T-helper 1 cell treated with Interleukin-12 subunit alpha and Interleukin-12 subunit beta and Interleukin-4 antibody, amounts not matched to agents 30 μg/mL and 1 μg/mL, for 36 hours (primary cell): ENCODE data around the gene MCM3AP.
A peak's percentile ranks its signal among the peaks of the same experiment; 100 is the strongest.
"Not testable (repeated sequence)": the region's sequence is repeated elsewhere in the genome, so short reads cannot be mapped to it uniquely, and the experiment has no call there.

Source experiments
- H3K27ac Mint-ChIP-seq: one replicate; pipeline ENCODE4 v1.8.0; 2021; ENCODE audit warnings: mild to moderate bottlenecking, mixed read lengths
- H3K27me3 Mint-ChIP-seq: one replicate; pipeline ENCODE4 v1.8.0; 2021; ENCODE audit warnings: low read depth, mixed read lengths
- H3K36me3 Mint-ChIP-seq: one replicate; pipeline ENCODE4 v1.8.0; 2021; ENCODE audit warnings: low read depth, mixed read lengths
- H3K4me1 Mint-ChIP-seq: one replicate; pipeline ENCODE4 v1.8.0; 2021; ENCODE audit warnings: low read depth, mixed read lengths
- H3K4me3 Mint-ChIP-seq: one replicate; pipeline ENCODE4 v1.8.0; 2021; ENCODE audit warnings: mild to moderate bottlenecking, moderate library complexity, mixed read lengths
- H3K9me3 Mint-ChIP-seq: one replicate; pipeline ENCODE4 v1.8.0; 2021; ENCODE audit warnings: mixed read lengths

Gene MCM3AP

GRCh38 chr21:46228345-46229051 lies 56.9 kb downstream of the MCM3AP start, which contains the start of gene LSS:
Gene LSS, minus strand, starts transcription at chr21:46228774. Its CDS starts 29 bp downstream, at chr21:46228745.
- H3K27me3 Mint-ChIP-seq, result no peaks in the 10 kb centered on the region
- H3K9me3 Mint-ChIP-seq, result no peaks in the 10 kb centered on the region
- H3K27ac Mint-ChIP-seq, result peak within 1 kb of the TSS; percentile 99
- peaks cover 30% of the 10 kb centered on the region for H3K36me3 Mint-ChIP-seq
- H3K4me3 Mint-ChIP-seq, result peak within 1 kb of the TSS; percentile 97
- peaks cover 45% of the 10 kb centered on the region for H3K4me1 Mint-ChIP-seq

DNA sequence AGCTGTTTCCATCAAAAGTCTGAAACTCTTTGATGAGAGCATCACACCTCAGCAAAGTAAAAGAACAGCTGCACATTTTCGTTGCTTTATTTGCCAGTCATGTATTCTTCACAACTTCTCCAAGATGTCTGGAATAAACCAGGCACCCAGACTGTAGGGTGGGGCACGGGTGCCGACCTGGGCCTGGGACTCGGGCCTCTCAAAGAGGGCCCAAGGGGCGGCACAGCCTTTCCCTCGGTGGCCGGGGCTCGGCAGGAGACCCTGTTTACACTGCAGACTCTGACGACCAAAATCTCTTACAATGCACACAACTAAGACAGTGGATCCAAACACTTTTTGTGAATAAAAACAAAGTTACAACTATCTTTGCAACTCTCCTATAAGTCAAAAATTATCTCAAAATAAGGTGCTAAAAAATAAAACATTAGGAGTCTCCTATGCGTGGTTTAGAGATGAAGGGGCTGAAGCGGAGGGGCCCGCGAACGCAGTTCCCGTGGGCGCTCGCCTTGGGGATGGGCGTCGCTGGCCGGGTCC lies 57.5 kb downstream of the MCM3AP start:
- H3K4me1 Mint-ChIP-seq, result peaks cover 45% of the 10 kb centered on the region

GRCh38 chr21:46226920-46227599 lies 58.4 kb downstream of the MCM3AP start:
- H3K9me3 Mint-ChIP-seq, result no peaks in the 10 kb centered on the region
- peak overlapping the region; percentile 46 for H3K27ac Mint-ChIP-seq

More for the DNA sequence above, 57.5 kb downstream of the MCM3AP start:
- Mint-ChIP-seq H3K36me3 (peaks cover 26% of the 10 kb centered on the region), H3K4me3 (peak overlapping the region; percentile 76), H3K27me3 (no peaks in the 10 kb centered on the region), H3K27ac (peak overlapping the region; percentile 55), H3K9me3 (no peaks in the 10 kb centered on the region)

DNA sequence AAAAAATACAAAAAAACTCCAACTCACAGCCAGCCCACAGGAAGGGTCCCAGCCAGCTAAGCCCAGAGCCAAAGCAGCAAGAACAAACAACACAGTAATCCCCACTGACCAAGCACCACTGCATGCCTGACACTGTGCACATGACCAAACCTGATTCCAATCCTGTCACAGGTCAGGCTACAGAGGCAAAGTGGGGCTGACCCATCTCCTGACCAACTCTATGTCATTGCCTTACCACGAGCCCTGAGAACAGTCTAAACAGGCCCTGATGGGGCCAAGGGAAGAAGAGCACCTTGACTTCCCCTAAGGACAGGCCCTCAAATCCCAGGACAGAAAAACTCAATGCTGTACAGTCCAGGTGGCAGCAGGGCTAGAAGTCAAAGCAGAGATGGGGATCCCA lies 59.3 kb downstream of the MCM3AP start:
- peaks cover 37% of the 10 kb centered on the region for H3K4me1 Mint-ChIP-seq
- no peak overlapping the region for H3K4me3 Mint-ChIP-seq
- peaks cover 10% of the 10 kb centered on the region for H3K36me3 Mint-ChIP-seq
- no peaks in the 10 kb centered on the region for H3K27me3 Mint-ChIP-seq
- H3K27ac Mint-ChIP-seq, result no peak overlapping the region
- no peaks in the 10 kb centered on the region for H3K9me3 Mint-ChIP-seq

More at GRCh38 chr21:46226920-46227599, 58.4 kb downstream of the MCM3AP start:
- Mint-ChIP-seq H3K27me3 (no peaks in the 10 kb centered on the region), H3K4me1 (peaks cover 45% of the 10 kb centered on the region), H3K36me3 (peaks cover 19% of the 10 kb centered on the region), H3K4me3 (peak overlapping the region; percentile 76)

- peaks cover 16% of the 10 kb centered on the region for H3K36me3 Mint-ChIP-seq
- not testable (repeated sequence) for H3K9me3 Mint-ChIP-seq, H3K4me3 Mint-ChIP-seq, H3K27me3 Mint-ChIP-seq, H3K27ac Mint-ChIP-seq
- peaks cover 30% of the 10 kb centered on the region for H3K4me1 Mint-ChIP-seq
Measured at GRCh38 chr21:46223661-46224060, 61.8 kb downstream of the MCM3AP start.

DNA sequence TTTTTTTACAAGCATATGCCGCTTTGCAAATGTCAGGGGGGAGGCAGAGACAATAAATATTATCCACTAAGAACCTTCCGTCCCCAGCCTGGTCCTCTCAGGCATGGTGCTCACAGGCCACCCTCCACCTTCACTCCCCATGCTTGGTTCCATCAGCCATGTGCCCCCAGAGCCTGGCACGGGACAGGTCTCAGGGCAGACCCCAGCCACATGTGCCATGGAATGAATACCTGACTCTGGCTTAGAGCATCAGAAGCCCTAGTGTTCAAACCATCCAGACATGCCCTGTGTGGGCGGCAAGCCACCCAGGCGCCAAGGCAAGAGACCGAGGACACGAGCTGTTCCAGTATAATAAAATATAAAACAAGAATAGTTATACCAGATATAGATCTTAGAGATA lies 62.2 kb downstream of the MCM3AP start:
- no peak overlapping the region for H3K4me3 Mint-ChIP-seq
- H3K4me1 Mint-ChIP-seq, result peaks cover 30% of the 10 kb centered on the region
- H3K36me3 Mint-ChIP-seq, result peaks cover 16% of the 10 kb centered on the region
- H3K27me3 Mint-ChIP-seq, result no peaks in the 10 kb centered on the region
- H3K27ac Mint-ChIP-seq, result no peak overlapping the region
- no peaks in the 10 kb centered on the region for H3K9me3 Mint-ChIP-seq

DNA sequence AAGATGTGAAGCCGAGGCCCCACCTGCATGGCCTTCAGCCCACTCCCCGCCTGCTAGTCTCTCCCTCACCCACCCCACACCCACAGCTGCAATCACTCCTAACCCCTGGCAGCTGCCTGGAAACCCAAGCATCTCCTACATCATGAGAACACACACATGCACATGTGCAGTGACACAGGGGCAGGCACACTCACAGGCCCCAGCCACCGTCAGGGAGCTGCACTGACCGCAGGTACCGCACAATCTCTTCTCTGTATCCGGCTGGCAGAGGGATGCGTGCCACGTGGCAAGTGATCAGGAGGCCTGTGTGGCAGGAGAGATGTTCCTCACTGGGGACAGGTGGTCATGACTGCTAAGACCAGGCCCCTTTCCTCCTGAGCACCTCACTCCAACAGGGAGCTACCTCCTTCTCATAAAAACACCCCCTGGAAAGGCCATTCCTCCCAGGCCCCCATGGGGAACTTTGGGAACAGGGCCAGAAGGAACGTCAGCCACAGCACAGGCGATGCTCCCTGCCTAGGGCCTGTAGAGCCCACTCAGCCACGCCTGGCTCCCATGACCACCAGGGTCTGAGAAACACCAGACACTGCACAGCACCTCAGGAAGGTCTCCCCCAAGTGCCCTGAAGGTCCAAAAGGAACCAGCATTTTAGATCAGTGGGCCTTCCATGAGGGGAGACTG lies 62.8 kb downstream of the MCM3AP start:
- Mint-ChIP-seq H3K27ac (no peak overlapping the region), H3K36me3 (peaks cover 16% of the 10 kb centered on the region), H3K27me3 (no peaks in the 10 kb centered on the region), H3K9me3 (no peaks in the 10 kb centered on the region), H3K4me3 (no peak overlapping the region), H3K4me1 (peaks cover 26% of the 10 kb centered on the region)

- H3K36me3 Mint-ChIP-seq, result peaks cover 11% of the 10 kb centered on the region
- H3K9me3 Mint-ChIP-seq, result no peaks in the 10 kb centered on the region
- H3K27ac Mint-ChIP-seq, result no peak overlapping the region
- peaks cover 21% of the 10 kb centered on the region for H3K4me1 Mint-ChIP-seq
- H3K4me3 Mint-ChIP-seq, result no peak overlapping the region
- H3K27me3 Mint-ChIP-seq, result no peaks in the 10 kb centered on the region
Measured at GRCh38 chr21:46221664-46222435, 63.6 kb downstream of the MCM3AP start.

DNA sequence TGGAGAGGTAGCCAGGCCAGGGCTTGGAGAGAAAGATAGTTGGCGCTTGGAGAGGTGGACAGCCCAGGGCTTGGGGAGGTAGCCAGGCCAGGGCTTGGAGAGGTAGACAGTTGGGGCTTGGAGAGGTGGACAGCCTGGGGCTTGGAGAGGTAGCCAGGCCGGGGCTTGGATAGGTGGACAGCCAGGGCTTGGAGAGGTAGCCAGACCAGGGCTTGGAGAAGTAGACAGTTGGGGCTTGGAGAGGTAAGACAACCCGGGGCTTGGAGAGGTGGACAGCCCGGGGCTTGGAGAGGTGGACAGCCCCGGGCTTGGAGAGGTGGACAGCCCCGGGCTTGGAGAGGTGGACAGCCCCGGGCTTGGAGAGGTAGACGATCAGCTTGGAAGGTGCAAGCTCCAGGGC lies 64.6 kb downstream of the MCM3AP start:
- no peak overlapping the region for H3K4me3 Mint-ChIP-seq
- H3K36me3 Mint-ChIP-seq, result peaks cover 13% of the 10 kb centered on the region
- H3K27me3 Mint-ChIP-seq, result no peaks in the 10 kb centered on the region

DNA sequence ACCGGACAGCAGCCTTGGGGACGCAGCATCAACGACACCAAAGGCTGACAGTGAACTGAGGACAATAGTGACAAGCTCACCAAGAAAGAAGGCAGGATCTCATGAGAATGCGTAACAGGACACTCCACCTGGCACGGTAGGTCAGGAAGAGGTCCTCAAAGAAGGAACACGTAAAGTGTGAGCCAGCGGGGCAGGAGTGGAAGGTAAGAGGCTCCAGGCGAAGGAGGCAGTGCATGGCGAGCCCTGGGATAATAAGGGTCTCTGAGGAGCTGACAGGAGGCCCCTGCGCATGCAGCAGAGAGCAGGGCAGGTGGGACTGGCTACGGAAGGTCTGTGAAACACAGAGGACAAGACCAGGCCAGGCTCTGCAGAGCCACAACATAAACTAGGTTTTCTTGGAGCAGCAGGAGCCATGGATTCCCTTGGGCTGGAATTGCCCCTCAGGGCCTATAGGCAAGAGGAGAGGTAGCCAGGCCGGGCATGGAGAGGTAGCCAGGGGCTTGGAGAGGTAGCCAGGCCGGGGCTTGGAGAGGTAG lies 65.1 kb downstream of the MCM3AP start:
- peaks cover 8% of the 10 kb centered on the region for H3K4me1 Mint-ChIP-seq
- H3K36me3 Mint-ChIP-seq, result peaks cover 10% of the 10 kb centered on the region
- H3K9me3 Mint-ChIP-seq, result no peaks in the 10 kb centered on the region
- no peak overlapping the region for H3K4me3 Mint-ChIP-seq
- H3K27ac Mint-ChIP-seq, result no peak overlapping the region
- H3K27me3 Mint-ChIP-seq, result no peaks in the 10 kb centered on the region

More for the DNA sequence above, 64.6 kb downstream of the MCM3AP start:
- Mint-ChIP-seq H3K4me1 (peaks cover 13% of the 10 kb centered on the region), H3K27ac (no peak overlapping the region), H3K9me3 (no peaks in the 10 kb centered on the region)

GRCh38 chr21:46219591-46220239 lies 65.7 kb downstream of the MCM3AP start:
- peaks cover 6% of the 10 kb centered on the region for H3K4me1 Mint-ChIP-seq
- H3K4me3 Mint-ChIP-seq, result no peak overlapping the region
- no peaks in the 10 kb centered on the region for H3K27me3 Mint-ChIP-seq
- no peak overlapping the region for H3K27ac Mint-ChIP-seq
- peaks cover 10% of the 10 kb centered on the region for H3K36me3 Mint-ChIP-seq
- no peaks in the 10 kb centered on the region for H3K9me3 Mint-ChIP-seq

DNA sequence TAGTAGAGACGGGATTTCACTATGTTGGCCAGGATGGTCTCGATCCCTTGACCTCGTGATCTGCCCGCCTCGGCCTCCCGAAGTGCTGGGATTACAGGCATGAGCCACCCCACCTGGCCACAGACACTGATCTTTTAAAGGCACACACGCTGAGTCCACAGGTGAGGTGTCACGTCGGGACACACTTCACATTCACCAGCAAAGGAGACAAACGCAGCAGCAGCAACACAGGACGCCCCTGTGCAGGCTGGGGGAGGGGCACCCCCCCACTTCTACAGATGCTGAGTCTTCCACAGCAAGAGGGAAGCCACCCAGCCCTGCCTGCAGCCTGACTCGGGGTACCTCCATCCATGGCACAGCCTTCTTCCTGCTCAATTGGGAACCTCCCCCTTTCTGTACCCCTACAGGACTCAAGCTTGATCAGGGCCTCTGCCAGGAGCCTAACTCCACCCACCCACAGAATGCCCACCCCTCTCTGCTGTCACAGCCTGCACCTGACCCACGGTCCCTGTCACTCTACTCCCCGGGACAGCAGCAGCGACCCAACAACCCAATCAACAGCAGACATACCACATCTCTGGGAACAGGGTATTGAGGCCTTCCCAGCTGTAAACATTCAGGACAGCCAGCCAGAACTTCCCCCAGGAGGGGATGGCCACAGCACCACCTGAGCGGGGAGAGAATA lies 66.4 kb downstream of the MCM3AP start:
- Mint-ChIP-seq H3K27me3 (no peaks in the 10 kb centered on the region), H3K9me3 (no peaks in the 10 kb centered on the region), H3K4me1 (peaks cover 8% of the 10 kb centered on the region), H3K27ac (no peak overlapping the region), H3K36me3 (peaks cover 10% of the 10 kb centered on the region), H3K4me3 (no peak overlapping the region)
